Spinal cord (tissue), 10 donors: ENCODE results near the gene ASIC3. TPM values are rescaled to one million over a fixed set of nuclear protein-coding genes. Genes with fewer than 3 reads are reported as not detected.
A peak's percentile ranks its signal among the peaks of the same experiment; 100 is the strongest.

Experiments
- DNase-seq, 6 donors: peaks; one replicate each; pipeline versions ENCODE4 v3.0.0 to v3.0.0-alpha.2; 2013 to 2015; ENCODE audit warnings: low spot score in 6 of 6, low read depth in 4 of 6
- H3K27ac ChIP-seq: one replicate; pipeline ENCODE4 v1.5.1; 2013; ENCODE audit warnings: low read depth, low read length, control low read depth
- H3K27me3 ChIP-seq: one replicate; pipeline ENCODE4 v1.6.1; 2013; ENCODE audit warnings: low read length; ENCODE audit not compliant: control insufficient read depth, insufficient read depth
- H3K36me3 ChIP-seq: one replicate; pipeline ENCODE4 v1.6.1; 2013; ENCODE audit warnings: low read length; ENCODE audit not compliant: control insufficient read depth, insufficient read depth
- H3K4me1 ChIP-seq: one replicate; pipeline ENCODE4 v1.6.1; 2013; ENCODE audit warnings: low read length; ENCODE audit not compliant: control insufficient read depth, insufficient read depth
- H3K4me3 ChIP-seq: one replicate; pipeline ENCODE4 v1.5.1; 2013; ENCODE audit warnings: low read depth, low read length, control low read depth
- H3K9me3 ChIP-seq: one replicate; pipeline ENCODE4 v1.6.1; 2013; ENCODE audit warnings: low read length; ENCODE audit not compliant: control insufficient read depth, insufficient read depth
- WGBS: methylation state at CpG from one replicate; pipeline ENCODE4 v1.1.5; 2013; ENCODE audit warnings: missing lambda C conversion rate; ENCODE audit not compliant: insufficient coverage; 5-methylcytosine and 5-hydroxymethylcytosine counted together
- polyA plus RNA-seq, 2 donors: library from polyadenylated mRNA; unstranded; fragments of 120-200 nt; gene quantifications; one replicate each; pipeline ENCODE4 v1.2.1, GENCODE V29; 2013; ENCODE audit not compliant: insufficient read length in 2 of 2
- total RNA-seq, 2 donors: library from RNA; depleted of rRNA in 1 of 2; stranded (reverse); fragments of 120-200 nt in 1 of 2; fragments of >200 nt in 1 of 2; gene quantifications; one replicate each; pipeline versions ENCODE4 v1.2.3 to v1.2.4, GENCODE V29; 2013 to 2014
- donor health status: healthy.

The ASIC3 gene
- total and polyA plus RNA-seq, 4 donors, result 1.5 to 18.0 (median 8.8) TPM

GRCh38 chr7:151076863-151077704, 28.8 kb downstream of the ASIC3 start:
- H3K4me1 ChIP-seq, result peaks cover 42% of the 10 kb centered on the region
- no peak overlapping the region for H3K4me3 ChIP-seq
- H3K27me3 ChIP-seq, result no peaks in the 10 kb centered on the region
- H3K27ac ChIP-seq, result no peak overlapping the region
- 77% methylated on average over 31 of the region's 33 CpGs for WGBS
- H3K9me3 ChIP-seq, result no peaks in the 10 kb centered on the region
- H3K36me3 ChIP-seq, result peaks cover 79% of the 10 kb centered on the region
- DNase-seq, result no peak

GRCh38 chr7:151077705-151078232, 29.4 kb downstream of the ASIC3 start:
- Histone ChIP-seq H3K9me3 (no peaks in the 10 kb centered on the region), H3K36me3 (peaks cover 80% of the 10 kb centered on the region), H3K4me1 (peaks cover 49% of the 10 kb centered on the region), H3K4me3 (no peak overlapping the region), H3K27ac (no peak overlapping the region), H3K27me3 (no peaks in the 10 kb centered on the region)
- WGBS, result 81% methylated on average over 10 of the region's 10 CpGs
- DNase-seq, result no peak

- H3K36me3 ChIP-seq, result peaks cover 75% of the 10 kb centered on the region
- no peaks in the 10 kb centered on the region for H3K27me3 ChIP-seq
- 37% methylated on average over 20 of the region's 22 CpGs for WGBS
- peaks cover 53% of the 10 kb centered on the region for H3K4me1 ChIP-seq
- no peak overlapping the region for H3K4me3 ChIP-seq
- DNase-seq, result no peak
- no peaks in the 10 kb centered on the region for H3K9me3 ChIP-seq
- no peak overlapping the region for H3K27ac ChIP-seq
Measured at GRCh38 chr7:151078233-151079040, 30.1 kb downstream of the ASIC3 start.

GRCh38 chr7:151079199-151079910, 31.0 kb downstream of the ASIC3 start:
- no peak for DNase-seq
- WGBS, result 86% methylated on average over 21 of the region's 27 CpGs
- H3K9me3 ChIP-seq, result no peaks in the 10 kb centered on the region
- peaks cover 66% of the 10 kb centered on the region for H3K36me3 ChIP-seq
- H3K27ac ChIP-seq, result no peak overlapping the region
- peak overlapping the region; percentile 85 for H3K4me3 ChIP-seq
- H3K4me1 ChIP-seq, result peaks cover 58% of the 10 kb centered on the region
- no peaks in the 10 kb centered on the region for H3K27me3 ChIP-seq

- H3K27ac ChIP-seq, result peak overlapping the region; percentile 71
- WGBS, result under 1% methylated on average over 31 of the region's 31 CpGs
- no peaks in the 10 kb centered on the region for H3K9me3 ChIP-seq
- peaks cover 58% of the 10 kb centered on the region for H3K4me1 ChIP-seq
- H3K36me3 ChIP-seq, result peaks cover 58% of the 10 kb centered on the region
- H3K4me3 ChIP-seq, result peak overlapping the region; percentile 85
- peak in 1 of 6 donors; percentile 44 for DNase-seq
- no peaks in the 10 kb centered on the region for H3K27me3 ChIP-seq
Measured at GRCh38 chr7:151080067-151080521, 31.8 kb downstream of the ASIC3 start.

- Histone ChIP-seq H3K9me3 (no peaks in the 10 kb centered on the region), H3K4me1 (peaks cover 64% of the 10 kb centered on the region), H3K4me3 (peak within 1 kb of the TSS; percentile 85), H3K36me3 (peaks cover 53% of the 10 kb centered on the region), H3K27ac (peak within 1 kb of the TSS; percentile 89), H3K27me3 (no peaks in the 10 kb centered on the region)
- 0% methylated on average over 66 of the region's 66 CpGs for WGBS
- peak in 4 of 6 donors; percentile 82 to 97 (median 90) for DNase-seq
Measured at GRCh38 chr7:151080522-151081169, 32.3 kb downstream of the ASIC3 start, which contains the start of gene FASTK. TSS of gene FASTK (minus strand) at chr7:151080809. CDS start at chr7:151080766, 43 bp downstream.

- Histone ChIP-seq H3K4me3 (peak overlapping the region; percentile 85), H3K27ac (peak overlapping the region; percentile 89), H3K9me3 (no peaks in the 10 kb centered on the region), H3K4me1 (peaks cover 68% of the 10 kb centered on the region), H3K36me3 (peaks cover 46% of the 10 kb centered on the region), H3K27me3 (no peaks in the 10 kb centered on the region)
- WGBS, result 18% methylated on average over 54 of the region's 64 CpGs
- DNase-seq, result no peak
Measured at GRCh38 chr7:151081170-151082101, 33.1 kb downstream of the ASIC3 start.
